Measurements from ENCODE around the gene TTN.

DNA sequence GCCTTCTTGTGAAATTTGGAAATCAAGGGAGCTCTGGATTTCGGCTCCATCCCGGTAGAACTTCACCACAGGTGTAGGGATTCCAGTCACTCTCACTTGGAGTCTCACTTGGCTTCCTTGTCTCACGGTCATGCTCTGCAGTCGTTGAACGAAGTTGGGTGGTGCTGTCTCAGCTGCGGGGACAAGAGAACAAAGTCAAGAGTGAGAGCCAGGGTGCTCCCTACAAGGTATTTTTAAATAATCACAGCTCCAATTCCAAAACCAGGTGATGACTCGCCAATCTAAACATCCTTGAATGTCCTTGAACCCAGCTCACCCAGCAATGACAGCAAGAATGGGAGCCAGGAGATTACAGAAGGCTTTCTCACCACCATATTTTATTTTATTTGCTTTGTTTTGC, 6.7 kb downstream of the TTN start:
- TF ChIP-seq, protein P1, sequence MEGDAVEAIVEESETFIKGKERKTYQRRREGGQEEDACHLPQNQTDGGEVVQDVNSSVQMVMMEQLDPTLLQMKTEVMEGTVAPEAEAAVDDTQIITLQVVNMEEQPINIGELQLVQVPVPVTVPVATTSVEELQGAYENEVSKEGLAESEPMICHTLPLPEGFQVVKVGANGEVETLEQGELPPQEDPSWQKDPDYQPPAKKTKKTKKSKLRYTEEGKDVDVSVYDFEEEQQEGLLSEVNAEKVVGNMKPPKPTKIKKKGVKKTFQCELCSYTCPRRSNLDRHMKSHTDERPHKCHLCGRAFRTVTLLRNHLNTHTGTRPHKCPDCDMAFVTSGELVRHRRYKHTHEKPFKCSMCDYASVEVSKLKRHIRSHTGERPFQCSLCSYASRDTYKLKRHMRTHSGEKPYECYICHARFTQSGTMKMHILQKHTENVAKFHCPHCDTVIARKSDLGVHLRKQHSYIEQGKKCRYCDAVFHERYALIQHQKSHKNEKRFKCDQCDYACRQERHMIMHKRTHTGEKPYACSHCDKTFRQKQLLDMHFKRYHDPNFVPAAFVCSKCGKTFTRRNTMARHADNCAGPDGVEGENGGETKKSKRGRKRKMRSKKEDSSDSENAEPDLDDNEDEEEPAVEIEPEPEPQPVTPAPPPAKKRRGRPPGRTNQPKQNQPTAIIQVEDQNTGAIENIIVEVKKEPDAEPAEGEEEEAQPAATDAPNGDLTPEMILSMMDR (IDR thresholded peaks at IDR 0.05) = no peak
- TF ChIP-seq POLR2AphosphoS5 (IDR thresholded peaks at IDR 0.05) = no peak

Measured in breast epithelium (tissue), 3 donors.